Testis (tissue), 3 donors: ENCODE measurements around the gene CRTC2. TPM values are rescaled to one million over a fixed set of nuclear protein-coding genes. Genes with fewer than 3 reads are reported as not detected.
A peak's percentile ranks its signal among the peaks of the same experiment; 100 is the strongest.

Experiments used
- DNase-seq: peaks from one replicate; pipeline ENCODE4 v3.0.0-alpha.2; 2019
- H3K27ac ChIP-seq, 2 donors: fragments of 200-600 bp; sonication (generic); one replicate each; pipeline ENCODE4 v1.5.1; 2019
- H3K27me3 ChIP-seq: fragments of 200-600 bp; sonication (generic); one replicate; pipeline ENCODE4 v1.5.1; 2019
- H3K36me3 ChIP-seq: fragments of 200-600 bp; sonication (generic); one replicate; pipeline ENCODE4 v1.5.1; 2017; ENCODE audit warnings: low read depth; ENCODE audit errors: missing control alignments
- H3K4me1 ChIP-seq: fragments of 200-600 bp; sonication (generic); one replicate; pipeline ENCODE4 v1.5.1; 2019
- H3K4me3 ChIP-seq, 2 donors: fragments of 200-600 bp; sonication (generic); one replicate each; pipeline ENCODE4 v1.5.1; 2017 to 2019
- H3K9me3 ChIP-seq: fragments of 200-600 bp; sonication (generic); one replicate; pipeline ENCODE4 v1.5.1; 2017
- POLR2A ChIP-seq: fragments of 450-650 bp; IDR thresholded peaks from one replicate; pipeline ENCODE4 v1.6.1; 2017; ENCODE audit warnings: antibody characterized with exemption, mild to moderate bottlenecking, moderate library complexity
- WGBS, 2 donors: methylation state at CpG; one replicate each; pipeline ENCODE4 v1.1.5; 2018; 5-methylcytosine and 5-hydroxymethylcytosine counted together
- intact Hi-C: fragments of 100-400 bp; cut with DNase I; formaldehyde crosslinking; loops from one replicate; pipeline ENCODE4 v1.15.1; 2023; ENCODE audit warnings: low total_unique reads
- polyA plus RNA-seq: library from polyadenylated mRNA; stranded (reverse); fragments of 350-450 nt; fragmentation: Illumina TruSeq; extraction: RNeasy Lipid Tissue Mini Kit (QIAGEN cat#74804); gene quantifications from one replicate; pipeline ENCODE4 v1.2.3, GENCODE V29; 2014; ENCODE audit warnings: low read depth, low replicate concordance; ENCODE audit not compliant: insufficient read depth
- total RNA-seq, 2 donors: library from RNA; depleted of rRNA; stranded (reverse); fragments of >200 nt; gene quantifications; one replicate each; pipeline ENCODE4 v1.2.3, GENCODE V29; 2016
- TF ChIP-seq, protein P1 (sequence below), 3 experiments: fragments of 450-650 bp in 2 of 3; fragments of 200-600 bp in 1 of 3; sonication (generic) in 1 of 3; IDR thresholded peaks; one replicate each; pipeline ENCODE4 v1.5.1; 2016 to 2019; ENCODE audit warnings: antibody characterized with exemption in 3 of 3, mild to moderate bottlenecking in 2 of 3, moderate library complexity in 1 of 3

The CRTC2 gene
- total and polyA plus RNA-seq, 3 donors from 2014 or later, result 32.0 to 49.7 (median 49.1) TPM

DNA sequence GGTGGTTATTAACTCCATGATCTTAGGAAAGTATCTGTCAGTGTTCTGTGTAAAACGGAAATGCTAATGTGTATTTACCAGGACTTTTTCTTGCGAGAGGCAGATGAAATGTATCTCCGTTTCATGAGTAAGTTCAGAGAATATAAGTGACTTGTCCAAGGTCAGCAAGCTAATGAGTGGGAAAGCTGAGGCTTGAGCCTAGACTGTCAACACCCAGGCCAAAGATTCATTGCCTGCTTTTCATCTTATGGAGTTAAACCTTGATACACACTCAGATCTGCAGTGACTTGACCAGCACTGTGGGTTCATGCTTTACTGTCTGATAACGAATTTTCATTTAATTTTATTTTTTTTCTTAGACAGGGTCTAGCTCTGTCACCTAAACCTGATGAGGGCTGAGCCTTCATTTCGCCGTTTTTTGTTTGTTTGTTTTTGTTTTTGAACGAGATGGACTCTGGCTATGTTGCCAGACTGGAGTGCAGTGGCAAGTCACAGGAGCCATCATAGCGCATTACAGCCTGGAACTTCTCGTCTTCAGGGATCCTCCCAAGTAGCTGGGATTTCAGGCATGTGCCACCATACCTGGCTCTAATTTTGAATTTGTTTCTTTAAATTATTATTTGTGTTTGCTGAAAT is 20.0 kb upstream of the CRTC2 start:
- no peak for TF ChIP-seq POLR2A
- TF ChIP-seq, protein P1, sequence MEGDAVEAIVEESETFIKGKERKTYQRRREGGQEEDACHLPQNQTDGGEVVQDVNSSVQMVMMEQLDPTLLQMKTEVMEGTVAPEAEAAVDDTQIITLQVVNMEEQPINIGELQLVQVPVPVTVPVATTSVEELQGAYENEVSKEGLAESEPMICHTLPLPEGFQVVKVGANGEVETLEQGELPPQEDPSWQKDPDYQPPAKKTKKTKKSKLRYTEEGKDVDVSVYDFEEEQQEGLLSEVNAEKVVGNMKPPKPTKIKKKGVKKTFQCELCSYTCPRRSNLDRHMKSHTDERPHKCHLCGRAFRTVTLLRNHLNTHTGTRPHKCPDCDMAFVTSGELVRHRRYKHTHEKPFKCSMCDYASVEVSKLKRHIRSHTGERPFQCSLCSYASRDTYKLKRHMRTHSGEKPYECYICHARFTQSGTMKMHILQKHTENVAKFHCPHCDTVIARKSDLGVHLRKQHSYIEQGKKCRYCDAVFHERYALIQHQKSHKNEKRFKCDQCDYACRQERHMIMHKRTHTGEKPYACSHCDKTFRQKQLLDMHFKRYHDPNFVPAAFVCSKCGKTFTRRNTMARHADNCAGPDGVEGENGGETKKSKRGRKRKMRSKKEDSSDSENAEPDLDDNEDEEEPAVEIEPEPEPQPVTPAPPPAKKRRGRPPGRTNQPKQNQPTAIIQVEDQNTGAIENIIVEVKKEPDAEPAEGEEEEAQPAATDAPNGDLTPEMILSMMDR (IDR thresholded peaks at IDR 0.05), result no peak
- Histone ChIP-seq H3K9me3 (no peaks in the 10 kb centered on the region), H3K36me3 (no peaks in the 10 kb centered on the region), H3K27ac (peak overlapping the region; percentile 88 to 92), H3K27me3 (no peaks in the 10 kb centered on the region), H3K4me1 (peaks cover 7% of the 10 kb centered on the region), H3K4me3 (peak overlapping the region in 1 of 2 donors; percentile 83)
- intact Hi-C loops, result no loop called here
- 37 to 53% methylated on average over 9 of the region's 9 CpGs for WGBS, 2 donors
- DNase-seq, result no peak

DNA sequence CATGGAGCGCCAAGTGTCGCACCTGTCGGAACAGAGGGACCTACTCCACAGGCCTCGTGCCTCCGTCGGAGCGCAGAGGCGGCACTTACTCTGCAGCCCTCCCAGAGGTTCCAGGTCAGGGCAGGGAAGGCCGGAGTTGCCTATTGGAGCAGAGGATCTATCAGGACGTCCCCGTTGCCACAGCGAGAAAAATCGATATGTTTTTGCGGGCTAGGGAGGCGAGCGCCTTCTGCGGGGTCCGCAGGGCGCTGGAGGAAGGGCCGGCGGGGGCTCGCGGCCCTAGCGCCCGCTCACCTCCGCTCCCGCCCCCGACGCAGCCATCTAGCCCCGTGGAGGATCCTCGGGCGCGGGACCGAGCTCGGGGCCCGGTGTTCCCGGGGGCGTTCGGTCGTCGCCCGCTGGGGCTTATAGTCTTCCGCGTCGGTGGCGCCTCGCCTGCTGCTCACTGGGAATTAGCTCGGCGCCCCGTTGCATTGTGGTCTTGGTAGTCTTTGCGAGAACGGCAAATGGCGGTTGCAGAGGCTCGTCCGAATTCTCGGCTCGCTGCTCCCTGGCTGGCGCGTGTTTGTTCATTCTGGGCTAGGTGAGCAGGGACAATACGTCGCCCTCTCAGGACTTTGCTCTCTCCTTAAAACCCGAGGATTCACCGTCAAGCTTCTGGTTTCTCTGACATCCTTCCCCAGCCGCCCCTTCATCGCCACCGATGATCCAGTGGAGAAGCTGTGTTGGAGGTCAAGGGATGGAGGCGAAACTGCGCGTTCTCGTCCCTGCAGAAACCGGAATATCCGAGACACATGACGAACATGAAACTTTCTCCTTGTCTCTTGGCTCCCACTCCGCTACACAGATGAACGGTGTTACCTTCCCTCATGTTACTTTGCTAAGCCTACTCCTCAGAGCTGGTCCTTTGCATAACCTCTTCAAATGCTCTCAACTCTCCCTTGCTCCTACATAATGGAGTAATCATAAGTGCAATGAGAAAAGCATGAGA is 19.1 kb upstream of the CRTC2 start, which contains the start of gene JTB:
JTB (minus strand) TSS at position 425 of the 991 bp plus-strand sequence; CDS start at position 3, 422 bp downstream.
- H3K4me3 ChIP-seq, result peak within 1 kb of the TSS; percentile 83
- H3K36me3 ChIP-seq, result no peaks in the 10 kb centered on the region
- WGBS, 2 donors, result 0% methylated on average over 13 to 61 of the region's 75 CpGs
- intact Hi-C loops, result no loop called here
- no peaks in the 10 kb centered on the region for H3K27me3 ChIP-seq
- H3K27ac ChIP-seq, result peak within 1 kb of the TSS; percentile 88 to 92
- DNase-seq, result peak; percentile 97
- H3K4me1 ChIP-seq, result peaks cover 7% of the 10 kb centered on the region
- TF ChIP-seq, protein P1 (IDR thresholded peaks at IDR 0.05), result peak in 1 of 3 experiments; percentile 7
- peak; percentile 22 for TF ChIP-seq POLR2A
- no peaks in the 10 kb centered on the region for H3K9me3 ChIP-seq

DNA sequence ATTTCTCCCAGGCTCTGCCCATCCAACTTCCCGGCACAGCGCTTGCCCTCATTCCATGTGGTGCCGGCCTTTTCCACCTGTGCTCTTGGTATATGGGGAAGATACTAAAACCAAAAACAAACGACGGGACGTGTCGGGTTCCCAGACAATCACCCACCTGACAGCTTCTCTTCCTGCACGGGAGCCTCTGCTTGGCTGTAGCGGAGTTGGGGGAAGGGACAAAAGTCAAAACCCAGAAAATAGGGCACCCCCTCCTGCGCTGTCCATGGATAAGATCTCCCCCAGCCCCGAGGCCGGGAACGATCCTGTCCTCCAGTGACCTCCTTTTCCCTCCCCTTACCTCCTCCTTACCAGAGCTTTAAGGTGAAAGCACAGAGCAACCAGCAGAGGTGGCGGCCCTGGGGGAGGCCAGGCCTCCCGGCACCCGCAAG is 18.4 kb upstream of the CRTC2 start:
- Histone ChIP-seq H3K27me3 (no peaks in the 10 kb centered on the region), H3K36me3 (no peaks in the 10 kb centered on the region), H3K9me3 (no peaks in the 10 kb centered on the region), H3K27ac (peak overlapping the region; percentile 88 to 92), H3K4me3 (peak overlapping the region; percentile 83), H3K4me1 (peaks cover 7% of the 10 kb centered on the region)
- no peak for DNase-seq
- 0 to 1% methylated on average over 10 to 16 of the region's 16 CpGs for WGBS, 2 donors
- no peak for TF ChIP-seq POLR2A
- TF ChIP-seq, protein P1 (IDR thresholded peaks at IDR 0.05), result no peak
- intact Hi-C loops, result no loop called here

DNA sequence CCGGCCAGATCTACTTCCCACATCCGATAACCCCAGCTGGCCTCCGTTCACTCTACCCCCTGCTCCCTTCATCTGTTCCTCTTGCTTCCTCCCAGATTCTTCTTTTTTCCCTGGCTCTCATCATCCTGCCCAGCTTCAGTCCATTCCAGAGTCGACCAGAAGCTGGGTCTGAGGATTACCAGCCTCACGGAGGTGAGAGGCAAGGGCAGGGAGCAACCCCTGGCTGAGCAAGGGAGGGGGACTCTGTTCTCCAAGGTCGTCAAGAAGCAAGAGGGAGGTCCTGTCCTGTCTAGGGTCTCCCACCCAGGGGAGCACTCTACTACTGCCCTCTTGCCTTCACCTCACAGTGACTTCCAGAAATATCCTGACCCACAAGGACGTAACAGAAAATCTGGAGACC is 15.1 kb upstream of the CRTC2 start:
- no peak overlapping the region for H3K27ac ChIP-seq
- H3K4me3 ChIP-seq, result no peak overlapping the region
- 70 to 84% methylated on average over 7 of the region's 7 CpGs for WGBS, 2 donors
- H3K36me3 ChIP-seq, result no peaks in the 10 kb centered on the region
- intact Hi-C loops, result no loop called here
- DNase-seq, result no peak
- H3K9me3 ChIP-seq, result no peaks in the 10 kb centered on the region
- peaks cover 14% of the 10 kb centered on the region for H3K4me1 ChIP-seq
- H3K27me3 ChIP-seq, result no peaks in the 10 kb centered on the region
- TF ChIP-seq, protein P1 (IDR thresholded peaks at IDR 0.05), result no peak
- TF ChIP-seq POLR2A, result no peak
